Right kidney (tissue), 1 donor: ENCODE data around the gene ACAT2.
A peak's percentile ranks its signal among the peaks of the same experiment; 100 is the strongest.
"Not testable (repeated sequence)": the region's sequence is repeated elsewhere in the genome, so short reads cannot be mapped to it uniquely, and the experiment has no call there.

Experiments used
- DNase-seq: peaks from one replicate; pipeline ENCODE4 v3.0.0-alpha.2; 2016

The ACAT2 gene

DNA sequence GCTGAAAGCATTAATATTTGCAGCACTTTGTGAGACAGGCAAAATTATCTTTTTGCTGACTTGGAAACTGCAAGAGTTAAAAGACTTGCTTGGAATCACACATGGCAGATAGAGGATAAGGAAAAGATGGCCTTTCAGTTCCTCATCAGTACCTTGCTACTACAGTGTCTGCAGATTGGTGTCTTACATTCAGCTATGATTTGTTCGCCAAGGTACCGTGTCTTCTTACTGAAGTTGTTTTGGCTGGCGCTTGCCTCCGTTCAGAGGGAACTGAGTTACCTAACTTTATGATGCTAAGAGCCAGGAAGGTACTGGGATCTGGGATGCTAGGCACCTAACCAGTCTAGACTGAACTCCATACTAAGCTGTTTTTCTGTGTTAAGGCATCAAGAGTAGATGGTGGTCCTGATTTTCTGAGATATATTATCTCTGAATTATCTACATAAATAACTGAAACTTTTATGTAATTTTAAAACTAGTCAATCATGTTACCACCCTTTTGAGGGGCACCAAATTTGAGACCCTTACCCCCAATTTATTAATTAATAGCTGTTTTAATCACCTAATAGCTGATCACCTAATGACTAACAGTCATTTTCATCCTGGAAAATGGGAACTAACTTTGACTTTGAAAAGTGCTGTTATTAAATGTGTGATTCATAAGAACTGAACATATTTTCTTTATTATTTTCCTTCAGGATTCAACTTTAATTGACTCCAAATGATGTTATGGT is 32.1 kb upstream of the ACAT2 start:
- no peak for DNase-seq

DNA sequence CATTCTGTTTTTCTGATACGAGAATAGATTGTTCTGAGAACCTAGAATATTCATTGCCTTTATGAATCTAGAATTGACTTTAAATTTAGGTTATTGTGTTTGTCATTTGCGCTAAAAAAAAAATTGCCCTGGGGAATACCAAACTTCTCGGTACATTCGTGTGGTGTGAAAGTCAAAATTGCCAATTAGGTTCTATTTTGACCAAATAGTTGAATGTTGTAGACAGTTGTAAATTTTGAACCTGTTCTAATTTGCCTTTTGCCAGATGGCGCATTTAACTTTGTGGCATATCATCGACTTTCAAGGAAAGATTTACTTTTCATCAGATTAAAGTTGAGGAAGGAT is 31.5 kb upstream of the ACAT2 start:
- no peak for DNase-seq

DNA sequence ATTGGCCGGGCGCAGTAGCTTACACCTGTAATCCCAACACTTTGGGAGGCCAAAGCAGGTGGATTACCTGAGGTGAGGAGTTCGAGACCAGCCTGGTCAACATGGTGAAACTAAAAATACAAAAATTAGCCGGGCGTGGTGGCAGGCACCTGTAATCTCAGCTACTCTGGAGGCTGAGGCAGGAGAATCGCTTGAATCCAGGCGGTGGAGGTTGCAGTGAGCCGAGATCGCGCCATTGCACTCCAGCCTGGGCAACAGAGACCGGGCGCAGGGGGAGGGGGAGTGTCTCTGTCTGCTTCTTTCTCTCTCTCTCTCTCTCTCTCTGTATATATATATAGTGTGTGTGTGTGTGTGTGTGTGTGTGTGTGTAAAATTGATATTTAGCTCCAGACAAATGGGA is 29.3 kb upstream of the ACAT2 start:
- not testable (repeated sequence) for DNase-seq

DNA sequence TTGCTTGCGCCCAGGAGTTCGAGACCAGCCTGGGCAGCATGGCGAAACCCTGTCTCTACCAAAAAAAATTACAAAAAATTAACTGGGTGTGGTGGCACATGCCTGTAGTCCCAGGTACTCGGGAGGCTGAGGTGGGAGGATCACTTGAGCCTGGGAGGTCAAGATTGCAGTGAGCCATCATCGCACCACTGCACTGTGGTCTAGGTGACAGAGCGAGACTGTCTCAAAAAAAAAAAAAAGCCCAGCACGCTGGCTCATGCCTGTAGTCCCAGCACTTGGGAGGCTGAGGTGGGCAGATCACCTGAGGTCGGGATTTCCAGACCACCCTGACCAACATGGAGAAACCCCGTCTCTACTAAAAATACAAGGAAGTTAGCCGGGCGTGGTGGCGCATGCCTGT is 28.4 kb upstream of the ACAT2 start:
- not testable (repeated sequence) for DNase-seq

DNA sequence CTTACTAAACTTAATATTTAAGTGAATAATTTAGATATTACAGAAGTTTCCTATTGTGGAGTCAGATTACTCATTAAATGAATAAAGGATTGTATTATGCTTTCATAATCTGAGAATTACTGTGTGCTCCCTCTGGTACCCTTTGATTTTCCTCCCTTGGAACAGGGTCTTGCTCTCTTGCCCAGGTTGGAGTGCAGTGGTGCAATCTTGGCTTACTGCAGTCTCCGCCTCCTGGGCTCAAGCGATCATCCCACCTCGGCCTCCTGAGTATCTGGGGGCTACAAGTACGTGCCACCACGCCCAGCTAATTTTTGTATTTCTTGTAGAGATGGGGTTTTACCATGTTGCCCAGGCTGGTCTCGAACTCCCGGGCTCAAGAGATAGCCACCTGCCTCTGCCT is 24.9 kb upstream of the ACAT2 start:
- DNase-seq = no peak

DNA sequence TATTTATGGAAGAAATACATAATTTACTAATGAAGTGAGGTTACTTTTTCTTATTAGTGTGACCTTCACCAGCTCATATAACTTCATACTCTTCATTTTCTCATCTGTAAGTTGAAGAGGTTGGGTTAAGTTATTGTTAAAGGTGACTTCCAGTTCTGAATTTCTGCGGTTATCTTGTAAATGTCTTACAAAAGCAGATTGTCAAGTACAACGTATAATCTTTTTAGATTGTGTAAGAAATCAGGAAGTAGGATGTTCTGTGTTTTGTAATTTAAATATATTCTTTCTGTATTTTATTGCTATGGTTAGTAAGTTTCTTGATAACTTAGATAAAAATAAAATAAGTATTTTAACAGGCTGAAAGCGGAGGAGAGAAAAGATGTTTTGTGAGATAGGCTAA is 22.5 kb upstream of the ACAT2 start:
- no peak for DNase-seq

DNA sequence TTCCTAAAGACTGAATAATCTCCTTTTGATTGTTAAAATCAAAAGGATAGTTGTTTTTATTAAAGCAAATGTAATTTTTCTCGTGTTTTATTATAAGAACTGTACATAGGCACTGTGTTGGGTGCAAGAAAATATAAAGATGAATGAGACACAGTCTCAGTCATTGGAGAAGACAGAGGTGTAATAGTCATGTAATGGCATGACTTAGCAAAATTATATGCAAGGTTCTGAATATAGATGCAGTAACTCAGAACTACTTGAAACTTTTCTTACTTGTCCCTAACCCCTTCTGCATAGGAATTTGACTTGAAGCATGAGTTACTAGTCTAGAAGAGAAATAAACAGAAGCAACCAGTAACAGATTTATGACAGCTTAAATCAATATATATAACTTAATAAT is 19.7 kb upstream of the ACAT2 start:
- DNase-seq = no peak

DNA sequence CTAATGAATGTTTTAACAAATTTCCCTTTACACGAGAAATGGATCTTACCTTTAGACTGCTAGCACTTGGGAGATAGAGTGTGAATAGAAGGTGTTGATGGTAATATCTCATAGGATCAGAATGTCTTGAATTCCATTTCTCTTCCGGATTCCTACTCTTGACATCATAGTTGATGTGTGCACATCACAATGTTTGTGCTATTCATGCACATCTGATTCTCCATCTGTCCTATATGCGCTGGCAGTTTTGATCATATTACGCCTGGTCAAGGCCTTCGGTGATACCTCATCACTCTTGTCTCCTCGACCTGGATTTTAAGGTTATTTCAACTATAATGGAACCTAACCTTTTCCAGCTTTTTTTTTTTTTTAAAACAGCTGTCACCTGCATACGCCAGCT is 16.8 kb upstream of the ACAT2 start:
- DNase-seq = no peak

DNA sequence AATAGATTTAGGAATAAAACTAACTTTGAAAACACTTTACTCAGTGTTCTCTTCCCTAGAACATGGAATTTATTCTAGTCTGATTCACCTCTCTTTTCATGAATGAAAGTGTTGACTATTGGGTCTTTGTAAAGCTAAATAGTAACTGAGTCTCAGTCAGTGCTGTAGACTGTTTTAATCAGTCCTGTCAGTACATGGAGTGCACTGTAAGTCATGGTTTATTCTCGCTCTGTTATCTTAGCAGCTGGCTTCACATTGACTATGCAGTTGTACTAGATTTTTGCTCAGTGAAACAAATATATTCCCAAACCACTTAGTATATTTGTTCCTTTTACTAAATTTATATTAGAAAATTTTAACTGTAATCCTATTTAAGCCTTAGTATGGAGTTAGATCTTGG is 15.1 kb upstream of the ACAT2 start:
- DNase-seq = no peak

DNA sequence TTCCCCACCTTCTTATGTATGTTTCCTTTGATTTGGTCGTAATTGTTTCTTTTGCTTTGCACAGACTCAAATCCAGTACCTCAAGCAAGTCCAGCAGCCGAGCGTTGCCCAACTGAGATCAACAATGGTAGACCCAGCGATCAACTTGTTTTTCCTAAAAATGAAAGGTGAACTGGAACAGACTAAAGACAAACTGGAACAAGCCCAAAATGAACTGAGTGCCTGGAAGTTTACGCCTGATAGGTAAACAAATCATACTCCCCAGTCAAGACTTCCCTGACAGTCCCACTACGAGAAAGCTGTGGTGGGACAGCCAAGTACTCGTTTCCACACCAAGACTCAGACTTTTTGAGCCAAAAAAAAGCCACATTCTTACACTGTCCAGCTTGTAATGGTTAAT is 13.7 kb upstream of the ACAT2 start:
- DNase-seq = not testable (repeated sequence)

DNA sequence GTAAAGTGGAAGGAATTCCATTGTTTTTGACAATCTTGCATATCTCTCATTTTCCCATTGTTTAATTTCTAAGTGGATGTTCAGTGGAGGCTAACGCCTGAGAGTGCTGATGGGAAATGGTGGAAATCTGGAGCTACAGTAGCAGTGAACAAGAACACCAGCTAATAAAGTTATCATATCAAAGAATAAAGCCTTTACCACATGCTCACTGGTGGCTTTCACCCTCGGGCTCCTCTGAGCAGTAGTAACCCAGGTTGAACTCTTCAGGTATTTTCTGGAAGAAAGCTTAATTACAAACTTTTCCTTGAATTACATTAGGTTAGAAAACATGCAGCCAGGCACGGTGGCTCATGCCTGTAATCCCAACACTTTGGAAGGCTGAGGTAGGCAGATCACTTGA is 10.4 kb upstream of the ACAT2 start:
- DNase-seq = no peak

DNA sequence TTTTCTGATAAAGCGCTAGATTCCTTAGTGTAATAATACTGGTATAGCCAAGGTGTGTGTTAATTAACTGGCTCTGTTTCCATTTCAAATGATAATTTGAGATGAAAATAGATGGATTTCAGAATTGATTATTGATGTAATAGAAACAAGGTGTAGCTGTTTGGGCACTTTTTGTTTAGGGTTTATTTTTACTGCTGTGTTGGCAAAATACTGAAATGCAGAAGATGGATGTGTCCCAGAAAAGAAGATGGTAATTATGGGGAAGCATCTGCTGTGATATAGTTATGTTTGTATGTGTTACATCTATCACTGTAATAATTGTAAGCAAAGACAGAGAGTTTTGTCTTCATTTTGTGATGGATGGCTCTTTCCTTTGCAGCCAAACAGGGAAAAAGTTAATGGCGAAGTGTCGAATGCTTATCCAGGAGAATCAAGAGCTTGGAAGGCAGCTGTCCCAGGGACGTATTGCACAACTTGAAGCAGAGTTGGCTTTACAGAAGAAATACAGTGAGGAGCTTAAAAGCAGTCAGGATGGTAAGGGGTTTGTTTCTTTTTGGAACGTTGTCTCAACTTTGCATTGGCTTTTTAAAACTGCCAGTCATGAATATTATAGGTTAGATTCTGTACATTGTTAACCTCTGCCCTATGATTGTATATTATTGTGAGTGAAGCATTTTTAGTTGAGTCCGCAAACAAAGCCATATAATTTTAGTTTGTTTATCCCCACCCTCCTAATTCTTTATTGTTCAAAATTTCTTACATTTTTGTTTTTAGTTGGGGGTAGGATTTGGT is 8.6 kb upstream of the ACAT2 start:
- DNase-seq = no peak

DNA sequence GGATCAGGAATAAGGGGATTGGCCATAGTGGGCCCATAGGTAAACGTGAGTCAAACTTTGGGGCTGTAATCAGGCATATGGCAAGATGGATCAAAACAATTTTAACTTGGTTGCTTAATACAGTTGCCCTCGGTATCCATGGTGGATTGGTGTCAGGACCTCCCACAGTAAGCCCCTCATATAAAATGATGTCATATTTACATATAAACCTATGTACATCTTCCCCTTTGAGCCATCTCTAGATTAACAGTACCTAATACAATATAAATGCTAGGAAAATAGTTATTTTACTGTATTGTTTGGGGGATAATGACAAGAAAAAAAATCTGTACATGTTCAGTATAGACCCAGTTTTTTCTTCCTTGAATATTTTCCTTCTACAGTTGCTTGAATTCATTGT is 7.4 kb upstream of the ACAT2 start:
- no peak for DNase-seq

DNA sequence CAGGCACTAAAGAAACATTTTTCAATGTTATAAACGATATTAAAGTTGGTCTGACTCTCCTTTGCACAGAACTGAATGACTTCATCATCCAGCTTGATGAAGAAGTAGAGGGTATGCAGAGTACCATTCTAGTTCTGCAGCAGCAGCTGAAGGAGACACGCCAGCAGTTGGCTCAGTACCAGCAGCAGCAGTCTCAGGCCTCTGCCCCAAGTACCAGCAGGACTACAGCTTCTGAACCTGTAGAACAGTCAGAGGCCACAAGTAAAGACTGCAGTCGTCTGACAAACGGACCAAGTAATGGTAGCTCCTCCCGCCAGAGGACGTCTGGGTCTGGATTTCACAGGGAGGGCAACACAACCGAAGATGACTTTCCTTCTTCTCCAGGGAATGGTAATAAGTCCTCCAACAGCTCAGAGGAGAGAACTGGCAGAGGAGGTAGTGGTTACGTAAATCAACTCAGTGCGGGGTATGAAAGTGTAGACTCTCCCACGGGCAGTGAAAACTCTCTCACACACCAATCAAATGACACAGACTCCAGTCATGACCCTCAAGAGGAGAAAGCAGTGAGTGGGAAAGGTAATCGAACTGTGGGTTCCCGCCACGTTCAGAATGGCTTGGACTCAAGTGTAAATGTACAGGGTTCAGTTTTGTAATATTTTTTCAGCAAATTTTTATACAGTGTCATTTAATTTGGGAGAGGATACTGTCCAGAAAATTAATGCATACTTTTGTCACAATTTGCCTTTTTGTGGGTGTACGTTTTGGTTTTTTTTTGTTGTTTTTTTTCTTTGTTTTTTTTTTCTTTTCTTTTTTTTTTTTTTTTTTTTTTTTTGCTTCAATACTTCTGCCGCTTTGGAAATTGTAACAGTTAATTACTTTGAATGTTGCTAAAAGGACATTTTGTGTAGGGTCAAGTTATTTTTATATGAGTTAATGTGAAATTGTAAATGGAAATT is 6.6 kb upstream of the ACAT2 start:
- no peak for DNase-seq

DNA sequence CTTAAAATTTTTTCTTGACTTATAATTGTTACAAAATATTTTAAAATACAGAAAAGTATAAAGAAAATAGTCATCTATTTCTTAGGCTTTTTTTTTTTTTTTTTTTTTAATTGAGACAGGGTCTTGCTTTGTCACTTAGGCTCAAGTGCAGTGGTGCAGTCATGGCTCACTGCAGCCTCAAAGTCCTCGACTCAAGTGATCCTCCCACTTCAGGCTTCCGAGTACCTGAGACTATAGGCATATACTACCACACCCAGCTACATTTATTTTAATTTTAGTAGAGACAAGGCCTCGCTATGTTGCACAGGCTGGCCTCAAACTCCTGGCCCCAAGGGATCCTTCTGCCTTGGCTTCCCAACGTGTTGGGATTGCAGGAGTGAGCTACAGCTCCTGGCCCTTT is 5.3 kb upstream of the ACAT2 start:
- DNase-seq = no peak

DNA sequence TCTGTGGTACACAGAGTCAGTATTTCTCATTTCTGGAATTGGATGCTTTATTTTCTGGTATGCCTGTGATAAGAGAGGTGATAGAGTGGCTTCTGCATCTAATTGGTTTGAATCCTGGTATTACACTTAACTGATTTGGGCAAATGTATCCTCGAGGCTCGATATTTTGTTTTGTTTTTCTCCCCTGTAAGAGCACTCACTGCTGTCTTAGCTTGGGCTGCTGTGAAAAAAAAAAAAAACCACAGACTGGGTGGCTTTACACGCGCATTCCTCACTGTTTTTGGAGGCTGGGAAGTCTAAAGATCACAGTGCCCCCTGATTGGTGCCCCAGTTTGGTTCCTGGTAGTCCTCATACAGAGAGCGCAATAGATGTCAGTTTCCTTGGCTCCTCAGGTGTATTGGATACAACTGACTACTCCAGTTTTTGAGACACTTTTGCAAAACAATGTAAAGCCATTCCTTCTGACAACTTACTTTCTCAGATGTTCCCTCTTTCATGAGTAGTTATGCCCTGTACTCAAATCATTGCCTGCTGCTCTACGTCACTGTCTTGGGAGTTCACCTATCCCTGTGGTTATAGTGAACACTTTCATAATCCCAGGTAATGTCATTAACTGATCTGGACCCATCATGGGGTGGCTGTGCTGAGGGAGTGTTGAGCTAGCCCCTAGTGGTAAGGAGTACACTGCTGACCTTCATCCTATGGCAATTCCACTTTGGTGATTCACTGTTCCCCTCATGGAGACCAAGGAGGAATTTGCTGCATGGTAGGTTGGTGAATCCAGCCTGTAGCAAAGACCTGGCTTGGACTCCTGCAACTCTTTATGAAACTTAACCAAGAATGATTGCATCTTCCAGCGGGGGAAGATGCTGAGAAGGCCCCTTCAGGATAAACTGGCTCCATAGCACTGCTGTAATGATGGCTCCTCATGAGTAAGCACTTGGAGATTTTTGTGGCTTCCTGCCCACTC is 3.5 kb upstream of the ACAT2 start:
- DNase-seq = no peak

DNA sequence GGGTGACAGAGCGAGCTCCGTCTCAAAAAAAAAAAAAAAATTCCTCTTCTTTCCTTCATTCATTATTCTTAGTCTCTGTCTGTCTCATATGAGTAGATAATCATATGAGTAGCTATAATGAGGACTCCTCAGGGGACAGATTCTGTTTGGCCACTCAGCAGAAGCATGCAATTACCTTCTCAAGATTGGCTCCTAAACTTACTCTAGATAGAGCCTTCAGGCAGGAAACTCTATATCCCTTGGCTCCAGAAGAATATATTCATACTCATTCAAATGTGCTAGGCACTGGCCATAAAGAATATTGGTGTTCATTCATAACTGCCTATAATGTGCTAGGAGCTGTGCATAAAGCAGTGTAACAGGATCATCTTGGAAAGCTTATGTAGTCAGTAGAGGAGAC is 2.2 kb upstream of the ACAT2 start:
- DNase-seq = no peak

DNA sequence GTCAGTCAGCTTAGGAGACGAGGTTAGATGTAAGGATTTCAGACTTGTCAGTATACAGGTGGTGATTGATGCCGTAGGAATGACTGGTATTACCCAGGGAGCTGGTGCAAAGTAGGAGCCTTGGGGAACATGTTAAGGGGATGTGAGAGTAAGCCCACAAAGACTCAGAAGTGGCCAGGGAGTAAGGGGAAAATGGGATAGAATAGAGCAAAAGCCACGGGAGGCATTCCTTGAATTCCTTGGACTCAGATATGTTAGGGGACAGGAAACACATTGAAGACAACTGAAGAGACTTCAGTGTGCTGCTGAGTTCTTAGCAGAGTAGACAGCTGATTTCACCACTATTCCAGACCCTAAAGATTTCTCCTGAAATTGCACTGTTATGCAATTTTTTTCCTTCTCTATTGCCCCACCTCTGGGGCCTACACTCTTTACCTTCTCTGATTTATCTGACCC is 1.2 kb upstream of the ACAT2 start:
- DNase-seq = no peak

DNA sequence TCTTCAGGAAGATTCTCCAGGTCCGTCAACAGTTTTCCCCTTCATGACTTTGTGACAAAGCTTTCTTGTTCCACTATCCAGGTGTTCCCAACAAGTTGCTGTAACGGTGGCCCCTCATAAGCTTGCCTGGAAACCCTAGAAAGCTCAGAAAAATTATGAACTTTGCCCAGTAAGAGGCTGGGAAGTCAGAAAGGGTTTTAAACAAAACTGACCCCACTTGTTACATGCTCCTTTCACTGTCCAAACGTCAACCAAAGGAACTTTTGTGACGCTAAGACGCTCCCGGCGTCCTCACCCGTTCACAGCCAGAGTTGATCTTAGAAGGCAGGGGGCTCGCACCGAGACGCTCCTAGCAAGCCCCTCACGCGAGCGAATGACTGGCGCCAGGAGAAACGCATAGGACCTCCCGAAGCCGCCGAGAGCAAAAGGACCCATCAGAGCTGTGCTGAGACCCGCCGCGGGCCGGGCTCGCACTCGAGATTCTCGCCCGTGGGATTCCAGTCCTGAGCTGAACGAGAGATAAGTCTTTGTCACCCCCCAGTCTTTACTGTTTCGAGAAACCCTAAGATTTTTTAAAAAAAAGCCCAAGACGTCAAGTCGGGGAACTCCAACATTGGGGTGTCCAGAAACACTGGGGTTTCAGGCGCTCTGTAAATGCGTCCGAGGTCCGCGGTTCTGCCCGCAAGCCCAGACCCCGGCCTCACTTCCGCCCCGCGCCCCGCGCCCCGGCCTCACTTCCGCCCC is 544 bp upstream of the ACAT2 start:
- DNase-seq = peak; percentile 73

DNA sequence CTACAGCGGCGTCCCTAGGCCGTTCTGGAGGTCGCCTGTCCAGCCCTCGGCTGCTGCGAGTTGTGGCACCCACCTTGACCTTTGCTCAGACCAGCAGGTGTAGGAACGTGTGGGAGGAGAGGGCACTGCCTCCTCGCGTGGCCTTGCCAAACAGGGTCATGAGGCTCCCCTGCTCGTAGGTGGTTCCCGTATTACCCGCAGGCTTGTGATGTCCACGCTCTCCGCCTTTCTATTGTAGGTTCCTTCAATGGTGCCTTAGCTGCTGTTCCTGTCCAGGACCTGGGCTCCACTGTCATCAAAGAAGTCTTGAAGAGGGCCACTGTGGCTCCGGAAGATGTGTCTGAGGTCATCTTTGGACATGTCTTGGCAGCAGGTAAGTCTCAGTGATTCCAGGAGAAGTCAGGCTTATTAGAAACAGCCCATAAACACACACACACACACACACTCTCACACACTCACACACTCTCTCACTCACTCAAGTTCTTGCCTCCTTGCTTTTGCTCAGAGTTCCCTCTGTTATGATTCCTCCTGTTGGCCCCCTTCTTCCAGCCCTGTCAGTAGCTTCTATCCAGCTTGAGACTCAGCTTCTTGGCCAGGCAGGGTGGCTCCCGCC is 942 bp downstream of the ACAT2 start:
- no peak for DNase-seq

DNA sequence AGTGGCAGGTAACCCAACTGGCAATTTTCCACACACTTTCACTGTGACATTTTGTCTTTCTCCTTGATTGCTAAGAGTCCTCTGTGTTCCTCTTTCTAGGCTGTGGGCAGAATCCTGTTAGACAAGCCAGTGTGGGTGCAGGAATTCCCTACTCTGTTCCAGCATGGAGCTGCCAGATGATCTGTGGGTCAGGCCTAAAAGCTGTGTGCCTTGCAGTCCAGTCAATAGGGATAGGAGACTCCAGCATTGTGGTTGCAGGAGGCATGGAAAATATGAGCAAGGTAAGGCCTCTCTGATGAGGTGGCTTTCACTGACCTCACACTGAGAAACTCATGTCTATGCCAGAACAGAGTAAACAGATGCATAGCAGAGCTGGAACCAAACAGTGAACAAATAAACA is 5.1 kb downstream of the ACAT2 start:
- DNase-seq = no peak
